Measurements from ENCODE around the gene OR2T35. TPM values are rescaled to one million over a fixed set of nuclear protein-coding genes. Genes with fewer than 3 reads are reported as not detected.
"Not testable (repeated sequence)": the region's sequence is repeated elsewhere in the genome, so short reads cannot be mapped to it uniquely, and the experiment has no call there.

Gene OR2T35
- total and polyA plus RNA-seq, 7 donors = not detected

DNA sequence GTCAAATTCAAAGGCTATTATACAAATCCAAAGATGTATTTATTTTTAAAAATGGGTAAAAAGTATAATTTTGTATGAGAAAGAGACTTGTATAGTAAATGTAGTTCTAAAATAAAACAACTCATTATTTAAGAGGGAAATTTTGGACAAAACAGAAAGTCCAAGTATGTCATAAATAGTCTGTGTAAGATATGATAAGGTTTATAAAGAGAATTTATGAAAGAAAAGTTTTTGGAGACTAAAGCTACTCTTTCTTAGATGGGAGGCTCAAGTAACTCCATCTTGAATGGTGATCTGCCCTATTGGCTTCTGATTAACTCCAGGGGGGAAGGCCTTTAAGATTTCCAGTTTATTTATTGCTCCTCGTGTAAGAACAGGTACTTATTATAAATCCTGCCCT, 24.9 kb upstream of the OR2T35 start:
- no peak overlapping the region for H3K4me3 ChIP-seq
- TF ChIP-seq, protein P1, sequence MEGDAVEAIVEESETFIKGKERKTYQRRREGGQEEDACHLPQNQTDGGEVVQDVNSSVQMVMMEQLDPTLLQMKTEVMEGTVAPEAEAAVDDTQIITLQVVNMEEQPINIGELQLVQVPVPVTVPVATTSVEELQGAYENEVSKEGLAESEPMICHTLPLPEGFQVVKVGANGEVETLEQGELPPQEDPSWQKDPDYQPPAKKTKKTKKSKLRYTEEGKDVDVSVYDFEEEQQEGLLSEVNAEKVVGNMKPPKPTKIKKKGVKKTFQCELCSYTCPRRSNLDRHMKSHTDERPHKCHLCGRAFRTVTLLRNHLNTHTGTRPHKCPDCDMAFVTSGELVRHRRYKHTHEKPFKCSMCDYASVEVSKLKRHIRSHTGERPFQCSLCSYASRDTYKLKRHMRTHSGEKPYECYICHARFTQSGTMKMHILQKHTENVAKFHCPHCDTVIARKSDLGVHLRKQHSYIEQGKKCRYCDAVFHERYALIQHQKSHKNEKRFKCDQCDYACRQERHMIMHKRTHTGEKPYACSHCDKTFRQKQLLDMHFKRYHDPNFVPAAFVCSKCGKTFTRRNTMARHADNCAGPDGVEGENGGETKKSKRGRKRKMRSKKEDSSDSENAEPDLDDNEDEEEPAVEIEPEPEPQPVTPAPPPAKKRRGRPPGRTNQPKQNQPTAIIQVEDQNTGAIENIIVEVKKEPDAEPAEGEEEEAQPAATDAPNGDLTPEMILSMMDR (IDR thresholded peaks at IDR 0.05) = no peak
- DNase-seq = no peak
- intact Hi-C loops (cut with DNase I) = no loop called here
- WGBS, 3 donors = 54 to 66% (median 58%) methylated on average over 1 of the region's 1 CpG
- ATAC-seq = no peak
- H3K9me3 ChIP-seq = no peaks in the 10 kb centered on the region
- no peaks in the 10 kb centered on the region for H3K27me3 ChIP-seq (ENCODE audit: insufficient read depth in 3 of 3, low read length in 2 of 3)
- no peak overlapping the region for H3K27ac ChIP-seq
- H3K36me3 ChIP-seq (ENCODE audit: insufficient read depth in 1 of 2, low read depth in 1 of 2) = no peaks in the 10 kb centered on the region
- H3K4me1 ChIP-seq = no peaks in the 10 kb centered on the region

- intact Hi-C loops (cut with DNase I); H3K4me3 ChIP-seq; H3K36me3 ChIP-seq (ENCODE audit: insufficient read depth in 1 of 2, low read depth in 1 of 2); H3K9me3 ChIP-seq; DNase-seq; ATAC-seq; H3K27ac ChIP-seq; H3K4me1 ChIP-seq; H3K27me3 ChIP-seq (ENCODE audit: insufficient read depth in 3 of 3, low read length in 2 of 3): not testable (repeated sequence)
- WGBS, 3 donors = 63 to 68% (median 64%) methylated on average over 5 of the region's 5 CpGs
These were observed 18.6 kb upstream of the OR2T35 start for GRCh38 chr1:248663453-248664328.

GRCh38 chr1:248656797-248657196, 11.7 kb upstream of the OR2T35 start:
- intact Hi-C loops (cut with DNase I); DNase-seq; H3K36me3 ChIP-seq (ENCODE audit: insufficient read depth in 1 of 2, low read depth in 1 of 2); H3K27me3 ChIP-seq (ENCODE audit: insufficient read depth in 3 of 3, low read length in 2 of 3); H3K27ac ChIP-seq; H3K4me1 ChIP-seq; ATAC-seq; H3K4me3 ChIP-seq; H3K9me3 ChIP-seq: not testable (repeated sequence)
- WGBS, 3 donors = 82 to 87% (median 85%) methylated on average over 1 to 4 of the region's 6 CpGs

- H3K4me3 ChIP-seq; intact Hi-C loops (cut with DNase I); H3K36me3 ChIP-seq (ENCODE audit: insufficient read depth in 1 of 2, low read depth in 1 of 2); ATAC-seq; H3K27ac ChIP-seq; H3K27me3 ChIP-seq (ENCODE audit: insufficient read depth in 3 of 3, low read length in 2 of 3); DNase-seq; H3K9me3 ChIP-seq; H3K4me1 ChIP-seq: not testable (repeated sequence)
- 59% methylated on average over 2 of the region's 3 CpGs; no CpG with 5 or more reads in 2 of the 3 donors for WGBS, 3 donors
These were observed 10.3 kb upstream of the OR2T35 start, which contains the start of gene OR2T27 for GRCh38 chr1:248655354-248655753. Gene OR2T27 (minus strand): TSS chr1:248655528. CDS start chr1:248650884, 4,644 bp downstream.

GRCh38 chr1:248648770-248649536, 3.9 kb upstream of the OR2T35 start:
- ATAC-seq; DNase-seq; H3K27ac ChIP-seq; H3K27me3 ChIP-seq (ENCODE audit: insufficient read depth in 3 of 3, low read length in 2 of 3); H3K36me3 ChIP-seq (ENCODE audit: insufficient read depth in 1 of 2, low read depth in 1 of 2); H3K9me3 ChIP-seq; H3K4me1 ChIP-seq; H3K4me3 ChIP-seq: not testable (repeated sequence)
- WGBS, 3 donors = no CpG with 5 or more reads among the region's 1 CpG
- intact Hi-C loops (cut with DNase I) = loop anchor here in 1 of 2 donors (5.0 kb wide), 1 partner anchor 207 kb away; no protein-coding TSS in a partner anchor

DNA sequence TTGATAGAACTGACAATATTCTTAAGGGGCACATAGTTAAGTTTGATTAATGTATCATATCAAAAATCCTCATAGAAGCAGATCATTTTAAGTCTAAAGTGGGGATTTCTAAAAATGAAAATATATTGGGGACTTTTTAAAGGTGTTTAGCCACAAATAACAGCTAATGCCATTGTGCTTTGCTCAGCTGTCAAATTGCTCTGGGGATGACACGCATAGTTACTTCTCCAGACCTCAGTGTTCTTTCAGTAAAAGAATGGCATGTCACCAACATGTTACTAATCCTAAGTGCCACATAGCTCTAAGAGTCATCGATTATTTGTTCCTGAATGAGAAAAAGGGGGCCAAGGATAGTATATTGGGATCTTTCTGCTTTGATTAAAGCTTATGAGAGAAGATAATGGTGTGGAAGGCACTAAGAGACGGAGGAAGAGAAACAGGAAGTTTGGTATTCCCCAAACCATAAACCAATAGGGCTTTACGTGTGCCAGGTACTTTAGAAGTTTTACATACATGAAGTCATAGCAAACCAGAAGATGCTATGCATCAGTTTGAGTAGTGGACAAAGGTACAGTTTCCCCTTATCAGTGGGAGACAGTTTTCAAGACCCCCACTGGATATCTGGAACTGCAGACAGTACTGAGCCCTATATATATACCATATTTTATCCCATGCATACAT, 2.0 kb downstream of the OR2T35 start:
- H3K4me1 ChIP-seq; H3K36me3 ChIP-seq (ENCODE audit: insufficient read depth in 1 of 2, low read depth in 1 of 2); intact Hi-C loops (cut with DNase I); DNase-seq; H3K4me3 ChIP-seq; H3K27ac ChIP-seq; ATAC-seq; H3K9me3 ChIP-seq; H3K27me3 ChIP-seq (ENCODE audit: insufficient read depth in 3 of 3, low read length in 2 of 3): not testable (repeated sequence)
- WGBS, 3 donors = no CpG with 5 or more reads among the region's 4 CpGs

DNA sequence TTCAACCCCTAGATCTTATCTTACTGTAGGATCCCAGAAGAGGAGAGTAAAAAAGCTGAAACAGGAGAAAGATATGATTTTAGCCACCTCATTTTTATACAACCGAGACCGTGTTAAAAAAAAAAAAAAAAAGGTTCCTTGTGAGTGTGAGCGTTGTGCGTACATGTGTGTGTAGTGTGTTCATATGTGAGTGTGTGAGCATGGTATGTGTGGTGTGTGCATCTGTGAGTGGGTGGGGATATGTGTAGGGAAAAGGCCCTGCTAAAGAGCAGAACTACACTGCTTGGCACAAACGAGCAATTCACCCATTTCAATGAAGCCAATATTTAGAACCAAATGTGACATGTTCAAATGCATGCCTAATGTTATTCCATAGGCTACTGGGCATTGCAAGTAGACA, 3.5 kb downstream of the OR2T35 start:
- H3K27me3 ChIP-seq (ENCODE audit: insufficient read depth in 3 of 3, low read length in 2 of 3); H3K9me3 ChIP-seq; ATAC-seq; H3K4me1 ChIP-seq; intact Hi-C loops (cut with DNase I); H3K27ac ChIP-seq; H3K4me3 ChIP-seq; H3K36me3 ChIP-seq (ENCODE audit: insufficient read depth in 1 of 2, low read depth in 1 of 2); DNase-seq: not testable (repeated sequence)
- WGBS, 3 donors = 80 to 97% methylated on average over 4 of the region's 5 CpGs; no CpG with 5 or more reads in 1 of the 3 donors

DNA sequence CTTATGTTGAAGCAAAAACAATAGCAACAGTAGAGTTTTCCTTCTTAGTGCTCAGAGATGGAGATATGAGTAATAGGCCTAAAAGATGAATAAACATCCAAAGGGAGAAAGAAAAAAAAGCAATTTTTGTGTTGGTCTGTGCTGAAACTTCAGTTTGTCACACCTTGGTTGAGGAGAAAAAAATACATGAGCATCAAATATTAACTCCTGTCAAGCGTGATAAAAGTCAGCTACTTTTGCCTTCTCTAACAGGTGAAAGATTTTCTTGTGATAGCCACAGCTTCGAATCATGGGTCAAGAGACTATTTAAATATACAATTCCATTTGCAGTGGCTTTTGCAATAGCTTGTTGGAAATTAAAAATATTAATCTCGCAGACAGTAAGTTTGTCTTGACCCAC, 4.2 kb downstream of the OR2T35 start:
- no CpG with 5 or more reads among the region's 3 CpGs for WGBS, 3 donors
- ATAC-seq = not testable (repeated sequence)

GRCh38 chr1:248639652-248640051, 5.4 kb downstream of the OR2T35 start:
- DNase-seq; H3K4me1 ChIP-seq; H3K9me3 ChIP-seq; H3K27me3 ChIP-seq (ENCODE audit: insufficient read depth in 3 of 3, low read length in 2 of 3); ATAC-seq; H3K36me3 ChIP-seq (ENCODE audit: insufficient read depth in 1 of 2, low read depth in 1 of 2); intact Hi-C loops (cut with DNase I); H3K4me3 ChIP-seq; H3K27ac ChIP-seq: not testable (repeated sequence)
- WGBS, 3 donors = no CpG with 5 or more reads among the region's 5 CpGs

More for the DNA sequence above, 4.2 kb downstream of the OR2T35 start:
- H3K9me3 ChIP-seq; H3K4me3 ChIP-seq; H3K27me3 ChIP-seq (ENCODE audit: insufficient read depth in 3 of 3, low read length in 2 of 3); H3K27ac ChIP-seq; DNase-seq; H3K36me3 ChIP-seq (ENCODE audit: insufficient read depth in 1 of 2, low read depth in 1 of 2); intact Hi-C loops (cut with DNase I); H3K4me1 ChIP-seq: not testable (repeated sequence)

DNA sequence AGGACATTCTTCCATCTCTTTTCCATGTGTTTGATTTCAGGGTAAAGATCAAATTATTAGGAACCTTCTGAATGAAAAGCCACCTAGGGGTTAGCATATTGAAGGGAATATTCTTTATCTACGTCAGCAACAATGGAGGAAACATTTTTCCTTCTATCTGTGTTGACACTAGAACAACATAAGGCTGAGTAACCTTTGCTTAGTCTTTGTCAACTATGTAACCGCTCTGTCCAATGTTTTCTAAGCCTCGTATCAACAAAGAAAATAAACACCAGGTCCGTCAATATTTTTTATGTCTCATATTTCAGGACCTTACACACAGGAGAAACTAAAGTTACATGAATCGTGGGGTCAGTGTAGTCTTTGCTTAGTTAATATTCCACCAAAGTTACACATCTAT, 8.5 kb downstream of the OR2T35 start:
- H3K4me3 ChIP-seq; H3K27ac ChIP-seq; H3K9me3 ChIP-seq; DNase-seq; intact Hi-C loops (cut with DNase I); H3K4me1 ChIP-seq; H3K36me3 ChIP-seq (ENCODE audit: insufficient read depth in 1 of 2, low read depth in 1 of 2); ATAC-seq; H3K27me3 ChIP-seq (ENCODE audit: insufficient read depth in 3 of 3, low read length in 2 of 3): not testable (repeated sequence)
- 52 to 72% (median 53%) methylated on average over 2 of the region's 5 CpGs for WGBS, 3 donors
